DOHH2 (cell line): ENCODE measurements around the gene GPR180.

Experiments used
- EZH2phosphoT487 ChIP-seq: fragments of 200-600 bp; sonication (generic); IDR thresholded peaks from 2 replicates; pipeline ENCODE4 v1.6.1; 2017; ENCODE audit warnings: borderline replicate concordance, mild to moderate bottlenecking, antibody characterized with exemption, low read length, moderate library complexity, mixed read lengths
- TF ChIP-seq, protein P1 (sequence below): fragments of 200-600 bp; sonication (generic); IDR thresholded peaks from one replicate; pipeline ENCODE4 v1.5.1; 2014; ENCODE audit warnings: antibody characterized with exemption, mild to moderate bottlenecking, low read depth, low read length; ENCODE audit not compliant: poor library complexity, severe bottlenecking

DNA sequence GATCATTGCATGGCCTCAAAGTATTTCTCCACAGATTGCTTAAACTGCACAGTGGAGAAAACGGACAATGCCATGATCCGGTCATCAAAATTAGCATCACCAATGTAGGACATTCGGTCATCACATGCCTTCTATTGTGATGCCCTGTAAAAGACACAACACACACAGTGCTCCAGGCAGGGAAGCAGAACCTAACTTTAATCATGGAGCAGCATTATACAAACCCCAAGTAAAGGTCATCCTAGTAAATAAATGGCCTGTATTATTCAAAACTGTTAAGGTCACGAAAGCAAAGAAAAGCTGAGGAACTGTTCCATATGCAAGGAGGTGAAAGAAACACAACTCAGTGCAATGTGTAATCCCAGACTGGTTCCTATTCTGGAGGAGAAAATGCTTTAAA, 47.9 kb upstream of the GPR180 start:
- TF ChIP-seq EZH2phosphoT487 = no peak
- TF ChIP-seq, protein P1, sequence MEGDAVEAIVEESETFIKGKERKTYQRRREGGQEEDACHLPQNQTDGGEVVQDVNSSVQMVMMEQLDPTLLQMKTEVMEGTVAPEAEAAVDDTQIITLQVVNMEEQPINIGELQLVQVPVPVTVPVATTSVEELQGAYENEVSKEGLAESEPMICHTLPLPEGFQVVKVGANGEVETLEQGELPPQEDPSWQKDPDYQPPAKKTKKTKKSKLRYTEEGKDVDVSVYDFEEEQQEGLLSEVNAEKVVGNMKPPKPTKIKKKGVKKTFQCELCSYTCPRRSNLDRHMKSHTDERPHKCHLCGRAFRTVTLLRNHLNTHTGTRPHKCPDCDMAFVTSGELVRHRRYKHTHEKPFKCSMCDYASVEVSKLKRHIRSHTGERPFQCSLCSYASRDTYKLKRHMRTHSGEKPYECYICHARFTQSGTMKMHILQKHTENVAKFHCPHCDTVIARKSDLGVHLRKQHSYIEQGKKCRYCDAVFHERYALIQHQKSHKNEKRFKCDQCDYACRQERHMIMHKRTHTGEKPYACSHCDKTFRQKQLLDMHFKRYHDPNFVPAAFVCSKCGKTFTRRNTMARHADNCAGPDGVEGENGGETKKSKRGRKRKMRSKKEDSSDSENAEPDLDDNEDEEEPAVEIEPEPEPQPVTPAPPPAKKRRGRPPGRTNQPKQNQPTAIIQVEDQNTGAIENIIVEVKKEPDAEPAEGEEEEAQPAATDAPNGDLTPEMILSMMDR = no peak
